GM10266 (cell line): ENCODE data around the gene IFNA13.

Experiments used
- DNase-seq: peaks from one replicate; pipeline ENCODE4 v3.0.0; 2012; ENCODE audit errors: extremely low spot score
- TF ChIP-seq, protein P1 (sequence below): IDR thresholded peaks from 2 replicates; pipeline ENCODE4 v1.5.1; 2012; ENCODE audit warnings: mild to moderate bottlenecking, low read depth; ENCODE audit not compliant: control insufficient read depth, insufficient read depth; ENCODE audit errors: missing control alignments

Gene IFNA13

GRCh38 chr9:21367957-21368356 lies at the start of gene IFNA13:
Gene IFNA13, minus strand, starts transcription at chr9:21368057. Its CDS starts 47 bp downstream, at chr9:21368010.
- no peak for DNase-seq
- TF ChIP-seq, protein P1, sequence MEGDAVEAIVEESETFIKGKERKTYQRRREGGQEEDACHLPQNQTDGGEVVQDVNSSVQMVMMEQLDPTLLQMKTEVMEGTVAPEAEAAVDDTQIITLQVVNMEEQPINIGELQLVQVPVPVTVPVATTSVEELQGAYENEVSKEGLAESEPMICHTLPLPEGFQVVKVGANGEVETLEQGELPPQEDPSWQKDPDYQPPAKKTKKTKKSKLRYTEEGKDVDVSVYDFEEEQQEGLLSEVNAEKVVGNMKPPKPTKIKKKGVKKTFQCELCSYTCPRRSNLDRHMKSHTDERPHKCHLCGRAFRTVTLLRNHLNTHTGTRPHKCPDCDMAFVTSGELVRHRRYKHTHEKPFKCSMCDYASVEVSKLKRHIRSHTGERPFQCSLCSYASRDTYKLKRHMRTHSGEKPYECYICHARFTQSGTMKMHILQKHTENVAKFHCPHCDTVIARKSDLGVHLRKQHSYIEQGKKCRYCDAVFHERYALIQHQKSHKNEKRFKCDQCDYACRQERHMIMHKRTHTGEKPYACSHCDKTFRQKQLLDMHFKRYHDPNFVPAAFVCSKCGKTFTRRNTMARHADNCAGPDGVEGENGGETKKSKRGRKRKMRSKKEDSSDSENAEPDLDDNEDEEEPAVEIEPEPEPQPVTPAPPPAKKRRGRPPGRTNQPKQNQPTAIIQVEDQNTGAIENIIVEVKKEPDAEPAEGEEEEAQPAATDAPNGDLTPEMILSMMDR, result no peak

DNA sequence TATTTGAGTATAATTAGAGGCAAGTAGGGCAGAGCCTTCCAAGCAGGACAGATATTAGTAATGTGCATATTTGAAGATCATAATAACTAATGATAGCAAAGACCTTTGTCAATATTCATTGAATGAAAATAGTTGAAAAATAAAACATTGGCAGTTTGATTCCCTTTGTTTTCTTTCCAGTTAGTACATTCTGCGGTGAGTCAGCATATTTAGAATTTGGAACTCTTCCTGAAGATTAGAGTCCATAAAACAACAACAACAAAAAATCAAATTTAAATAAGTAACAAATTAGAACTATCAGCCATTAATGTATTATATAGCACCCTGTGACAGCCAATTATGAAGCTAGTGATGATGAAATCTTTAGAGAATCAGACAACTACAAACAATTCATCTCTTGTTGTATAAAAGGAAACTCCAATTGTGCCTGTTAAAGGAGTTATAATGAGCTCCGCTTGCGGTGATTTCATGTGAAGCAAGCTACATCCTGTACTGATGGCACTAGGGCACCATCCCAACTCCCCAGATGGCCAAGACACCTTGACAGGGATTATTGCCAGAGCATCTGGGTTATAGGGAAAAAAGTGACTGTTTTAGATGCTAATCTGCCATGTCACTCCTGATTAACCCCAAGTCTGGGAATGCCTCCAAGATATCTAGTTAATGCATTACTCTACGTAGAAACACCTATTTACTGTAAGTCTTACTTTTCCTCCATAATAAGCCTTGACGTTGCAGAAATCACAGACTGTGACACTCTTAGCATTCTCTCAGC lies 47.8 kb upstream of the IFNA13 start:
- DNase-seq, result no peak
- TF ChIP-seq, protein P1, result no peak

DNA sequence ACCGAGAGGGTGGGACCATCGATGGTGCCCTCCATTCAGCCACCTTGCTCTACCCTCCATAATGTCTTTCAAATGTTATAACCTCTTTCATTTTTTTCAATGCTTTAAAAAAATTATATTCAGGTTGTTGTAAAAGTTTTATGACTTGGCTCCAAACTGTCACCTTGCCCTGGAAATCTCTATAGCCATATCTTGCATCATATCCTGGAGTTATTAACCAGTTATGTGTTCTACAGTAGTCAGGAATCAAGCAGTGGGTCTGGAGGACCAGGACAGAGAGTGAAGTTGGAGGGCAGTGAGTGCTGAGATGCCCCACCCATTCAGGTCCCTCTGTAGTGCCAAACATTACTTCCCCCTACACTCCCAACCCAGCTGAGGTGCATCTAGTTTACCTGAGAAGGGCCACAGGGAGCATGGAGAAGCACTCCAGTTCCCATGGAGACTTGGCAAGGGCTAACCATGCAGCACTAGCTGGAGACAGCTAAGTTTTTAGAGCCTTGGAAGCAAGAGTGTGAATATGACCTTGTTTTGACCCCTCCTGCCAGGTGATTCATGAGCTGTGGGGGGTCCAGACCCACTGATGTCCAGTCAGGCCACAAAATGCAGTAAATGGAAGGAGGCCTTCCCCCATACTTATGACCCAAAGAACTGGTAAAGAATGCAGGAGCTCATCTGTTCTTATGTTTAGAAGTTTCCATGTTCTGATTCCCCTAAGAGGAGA lies 46.5 kb upstream of the IFNA13 start:
- no peak for DNase-seq
- TF ChIP-seq, protein P1, result no peak

- DNase-seq, result no peak
Observed at GRCh38 chr9:21413624-21414023, 45.8 kb upstream of the IFNA13 start.

DNA sequence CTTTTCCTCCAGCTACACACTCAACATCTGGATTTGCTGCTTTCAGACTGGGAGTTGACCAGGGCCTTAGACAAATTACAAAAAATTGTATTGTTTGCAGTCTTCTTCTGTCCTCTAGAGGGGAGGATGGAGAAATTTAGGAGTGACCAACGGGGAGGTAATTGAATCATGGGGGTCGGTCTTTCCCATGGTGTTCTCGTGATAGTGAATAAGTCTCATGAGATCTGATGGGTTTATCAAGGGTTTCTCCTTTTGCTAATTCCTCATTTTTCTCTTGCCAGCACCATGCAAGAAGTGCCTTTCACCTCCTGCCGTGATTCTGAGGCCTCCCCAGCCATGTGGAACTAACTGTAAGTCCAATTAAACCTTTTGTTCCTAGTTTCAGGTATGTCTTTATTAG lies 45.3 kb upstream of the IFNA13 start:
- DNase-seq, result no peak
- TF ChIP-seq, protein P1, result no peak

More at GRCh38 chr9:21413624-21414023, 45.8 kb upstream of the IFNA13 start:
- TF ChIP-seq, protein P1, result peak; percentile 56

DNA sequence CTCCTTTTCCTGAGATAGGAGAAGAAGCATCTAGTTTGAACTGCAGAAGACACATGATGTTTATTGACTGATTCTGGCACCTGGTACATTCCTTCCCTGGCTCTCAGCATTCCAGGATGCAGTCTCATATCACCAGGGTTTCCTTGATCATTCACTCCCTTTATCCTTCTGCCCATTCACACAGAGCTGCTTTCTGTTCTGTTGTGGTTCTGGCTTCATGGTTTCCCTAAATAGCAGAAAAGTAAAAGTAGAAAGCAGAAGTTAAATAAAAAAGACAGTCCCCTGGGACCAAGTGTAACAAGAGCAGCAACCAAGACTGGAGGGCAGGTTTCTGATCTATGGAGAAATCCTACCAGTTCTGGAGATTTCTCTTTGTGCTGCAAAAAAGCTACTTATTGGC lies 44.2 kb upstream of the IFNA13 start:
- no peak for DNase-seq
- TF ChIP-seq, protein P1, result no peak

DNA sequence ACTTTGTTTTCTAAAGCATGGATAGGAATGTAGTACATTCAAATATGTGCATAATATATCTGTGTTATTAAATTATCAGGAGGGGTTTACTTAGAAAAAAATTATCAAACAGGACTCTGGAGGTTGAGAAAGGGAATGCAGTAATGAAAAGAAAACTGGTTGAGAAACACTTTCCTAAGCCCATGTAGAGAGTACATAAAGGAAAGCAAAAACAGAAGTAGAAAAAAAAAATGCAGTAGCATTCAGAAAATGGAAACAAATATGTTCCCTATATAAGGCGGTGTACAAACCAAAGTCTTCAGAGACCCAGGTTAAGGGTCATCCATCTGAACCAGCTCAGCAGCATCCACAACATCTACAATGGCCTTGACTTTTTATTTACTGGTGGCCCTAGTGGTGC lies 41.0 kb upstream of the IFNA13 start, which contains the start of gene IFNA8:
TSS of gene IFNA8 (plus strand) at position 301 of the 400 bp plus-strand sequence. CDS start at position 361, 60 bp downstream.
- no peak for DNase-seq
- TF ChIP-seq, protein P1, result no peak
